ENCODE measurements around the gene ALAS1. TPM values are rescaled to one million over a fixed set of nuclear protein-coding genes. Genes with fewer than 3 reads are reported as not detected.

ALAS1 gene
- total and polyA plus RNA-seq, 9 of the 15 experiments (the other 6 are each of a cell fraction or from before 2014, with no cell fraction given), result 21.4 to 49.5 (median 34.4) TPM

DNA sequence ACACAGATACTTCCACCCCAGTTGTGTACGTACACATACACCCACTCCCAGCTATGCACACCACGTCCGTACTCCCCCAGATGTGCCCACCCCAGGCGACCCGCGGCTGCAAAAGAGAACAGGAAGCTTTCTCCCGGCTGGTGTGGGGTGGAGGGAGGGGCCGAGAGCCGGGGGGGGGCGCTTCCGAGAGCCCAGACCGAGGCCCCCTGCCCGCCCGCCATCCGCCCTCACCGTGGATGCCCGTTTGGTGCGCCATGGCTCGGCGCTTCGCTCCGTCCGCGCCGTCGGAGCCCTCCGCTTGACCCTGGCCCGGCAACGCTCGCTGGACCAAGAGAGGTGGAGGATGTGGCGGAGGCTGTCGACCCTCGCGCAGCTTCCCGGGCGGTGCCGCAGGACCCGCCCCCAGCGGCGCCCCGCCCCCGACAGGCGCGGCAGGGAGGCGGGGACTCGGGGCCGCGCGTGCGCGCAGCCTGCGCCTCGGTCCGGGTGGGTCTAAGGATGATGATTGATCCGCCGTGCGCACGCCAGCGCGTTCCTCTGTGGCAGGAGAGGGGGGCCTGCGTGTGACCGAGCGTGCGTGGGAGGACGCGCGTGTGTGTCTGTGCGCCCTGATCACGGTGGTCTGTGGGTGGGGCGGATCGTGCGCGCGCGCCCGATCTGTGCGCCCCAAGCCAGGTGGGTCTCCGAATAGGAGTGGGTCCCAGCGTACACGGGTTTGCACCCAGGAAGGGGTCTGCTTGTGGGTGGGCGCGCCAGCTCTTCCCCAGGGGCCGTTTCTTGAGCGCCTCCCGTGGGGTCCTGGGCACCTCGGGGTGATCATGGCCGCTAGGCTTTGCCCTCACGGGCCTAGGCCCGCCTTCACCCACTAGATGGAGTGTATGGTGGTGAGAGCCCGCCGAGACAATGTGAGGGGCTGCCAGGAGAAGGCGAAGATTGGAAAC lies 41.1 kb downstream of the ALAS1 start, which contains the start of gene TWF2 (continued):
- TF ChIP-seq MBD2 (IDR thresholded peaks at IDR 0.05; ENCODE audit: borderline replicate concordance, low read depth) (no peak; the same call in 1 of the 2 replicates), ZNF3 (CRISPR knock-in tag; IDR thresholded peaks at IDR 0.05) (no peak), TGIF2 (CRISPR knock-in tag; IDR thresholded peaks at IDR 0.05) (no peak), CXXC5 (CRISPR knock-in tag; IDR thresholded peaks at IDR 0.05) (peak; percentile 73), LARP7 (IDR thresholded peaks at IDR 0.05) (no peak), ZFX (CRISPR knock-in tag; IDR thresholded peaks at IDR 0.05) (peak; percentile 82), ZNF57 (CRISPR knock-in tag; IDR thresholded peaks at IDR 0.05) (no peak), ZNF354B (CRISPR knock-in tag; IDR thresholded peaks at IDR 0.05) (no peak), NFYB (IDR thresholded peaks at IDR 0.05; ENCODE audit: extremely low read depth, insufficient read length) (no peak), JUND (IDR thresholded peaks at IDR 0.05; ENCODE audit: borderline replicate concordance, low read depth, low read length) (peak; percentile 15; the same call in 1 of the 2 replicates), JUND (tag; IDR thresholded peaks at IDR 0.05; ENCODE audit: borderline replicate concordance, low read depth, low read length) (no peak), ZNF197 (CRISPR knock-in tag; IDR thresholded peaks at IDR 0.05; ENCODE audit: low read depth) (no peak), ZNF766 (CRISPR knock-in tag; conservative IDR thresholded peaks at IDR 0.05) (no peak), TAF7 (tag; IDR thresholded peaks at IDR 0.05) (no peak), GABPA (tag; conservative IDR thresholded peaks at IDR 0.05; ENCODE audit: low read depth) (0 out of 2 replicates have a peak, but pooled peaks have one; percentile 29), PHF20 (IDR thresholded peaks at IDR 0.05; ENCODE audit: partially characterized antibody) (no peak), KDM1A (IDR thresholded peaks at IDR 0.05) (no peak), TEAD2 (tag; IDR thresholded peaks at IDR 0.05) (no peak)
- TF ChIP-seq, protein P1, sequence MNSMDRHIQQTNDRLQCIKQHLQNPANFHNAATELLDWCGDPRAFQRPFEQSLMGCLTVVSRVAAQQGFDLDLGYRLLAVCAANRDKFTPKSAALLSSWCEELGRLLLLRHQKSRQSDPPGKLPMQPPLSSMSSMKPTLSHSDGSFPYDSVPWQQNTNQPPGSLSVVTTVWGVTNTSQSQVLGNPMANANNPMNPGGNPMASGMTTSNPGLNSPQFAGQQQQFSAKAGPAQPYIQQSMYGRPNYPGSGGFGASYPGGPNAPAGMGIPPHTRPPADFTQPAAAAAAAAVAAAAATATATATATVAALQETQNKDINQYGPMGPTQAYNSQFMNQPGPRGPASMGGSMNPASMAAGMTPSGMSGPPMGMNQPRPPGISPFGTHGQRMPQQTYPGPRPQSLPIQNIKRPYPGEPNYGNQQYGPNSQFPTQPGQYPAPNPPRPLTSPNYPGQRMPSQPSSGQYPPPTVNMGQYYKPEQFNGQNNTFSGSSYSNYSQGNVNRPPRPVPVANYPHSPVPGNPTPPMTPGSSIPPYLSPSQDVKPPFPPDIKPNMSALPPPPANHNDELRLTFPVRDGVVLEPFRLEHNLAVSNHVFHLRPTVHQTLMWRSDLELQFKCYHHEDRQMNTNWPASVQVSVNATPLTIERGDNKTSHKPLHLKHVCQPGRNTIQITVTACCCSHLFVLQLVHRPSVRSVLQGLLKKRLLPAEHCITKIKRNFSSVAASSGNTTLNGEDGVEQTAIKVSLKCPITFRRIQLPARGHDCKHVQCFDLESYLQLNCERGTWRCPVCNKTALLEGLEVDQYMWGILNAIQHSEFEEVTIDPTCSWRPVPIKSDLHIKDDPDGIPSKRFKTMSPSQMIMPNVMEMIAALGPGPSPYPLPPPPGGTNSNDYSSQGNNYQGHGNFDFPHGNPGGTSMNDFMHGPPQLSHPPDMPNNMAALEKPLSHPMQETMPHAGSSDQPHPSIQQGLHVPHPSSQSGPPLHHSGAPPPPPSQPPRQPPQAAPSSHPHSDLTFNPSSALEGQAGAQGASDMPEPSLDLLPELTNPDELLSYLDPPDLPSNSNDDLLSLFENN (IDR thresholded peaks at IDR 0.05; ENCODE audit: low read depth in 2 of 2, low read length in 2 of 2), result no peak
- TF ChIP-seq, protein P2, sequence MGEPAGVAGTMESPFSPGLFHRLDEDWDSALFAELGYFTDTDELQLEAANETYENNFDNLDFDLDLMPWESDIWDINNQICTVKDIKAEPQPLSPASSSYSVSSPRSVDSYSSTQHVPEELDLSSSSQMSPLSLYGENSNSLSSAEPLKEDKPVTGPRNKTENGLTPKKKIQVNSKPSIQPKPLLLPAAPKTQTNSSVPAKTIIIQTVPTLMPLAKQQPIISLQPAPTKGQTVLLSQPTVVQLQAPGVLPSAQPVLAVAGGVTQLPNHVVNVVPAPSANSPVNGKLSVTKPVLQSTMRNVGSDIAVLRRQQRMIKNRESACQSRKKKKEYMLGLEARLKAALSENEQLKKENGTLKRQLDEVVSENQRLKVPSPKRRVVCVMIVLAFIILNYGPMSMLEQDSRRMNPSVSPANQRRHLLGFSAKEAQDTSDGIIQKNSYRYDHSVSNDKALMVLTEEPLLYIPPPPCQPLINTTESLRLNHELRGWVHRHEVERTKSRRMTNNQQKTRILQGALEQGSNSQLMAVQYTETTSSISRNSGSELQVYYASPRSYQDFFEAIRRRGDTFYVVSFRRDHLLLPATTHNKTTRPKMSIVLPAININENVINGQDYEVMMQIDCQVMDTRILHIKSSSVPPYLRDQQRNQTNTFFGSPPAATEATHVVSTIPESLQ (CRISPR knock-in tag; IDR thresholded peaks at IDR 0.05), result no peak
- TF ChIP-seq, protein P3, sequence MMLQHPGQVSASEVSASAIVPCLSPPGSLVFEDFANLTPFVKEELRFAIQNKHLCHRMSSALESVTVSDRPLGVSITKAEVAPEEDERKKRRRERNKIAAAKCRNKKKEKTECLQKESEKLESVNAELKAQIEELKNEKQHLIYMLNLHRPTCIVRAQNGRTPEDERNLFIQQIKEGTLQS (IDR thresholded peaks at IDR 0.05), result no peak
- TF ChIP-seq, protein P3 (CRISPR knock-in tag; conservative IDR thresholded peaks at IDR 0.05), result no peak

All from K562 (cell line).